NCI-H460 (cell line): Measurements from ENCODE around the gene TRPM5. TPM values are rescaled to one million over a fixed set of nuclear protein-coding genes. Genes with fewer than 3 reads are reported as not detected.
A peak's percentile ranks its signal among the peaks of the same experiment; 100 is the strongest.

Experiments used
- DNase-seq: peaks from one replicate; pipeline ENCODE4 v3.0.0-alpha.2; 2016; ENCODE audit warnings: low read depth; ENCODE audit errors: extremely low read depth
- total RNA-seq: library from RNA; depleted of rRNA; stranded (reverse); fragments of >200 nt; shearing (Covaris generic); gene quantifications from 2 replicates; pipeline ENCODE4 v1.2.3, GENCODE V29; 2014

The TRPM5 gene
- total RNA-seq, 1 experiment from 2014 or later, result not detected

DNA sequence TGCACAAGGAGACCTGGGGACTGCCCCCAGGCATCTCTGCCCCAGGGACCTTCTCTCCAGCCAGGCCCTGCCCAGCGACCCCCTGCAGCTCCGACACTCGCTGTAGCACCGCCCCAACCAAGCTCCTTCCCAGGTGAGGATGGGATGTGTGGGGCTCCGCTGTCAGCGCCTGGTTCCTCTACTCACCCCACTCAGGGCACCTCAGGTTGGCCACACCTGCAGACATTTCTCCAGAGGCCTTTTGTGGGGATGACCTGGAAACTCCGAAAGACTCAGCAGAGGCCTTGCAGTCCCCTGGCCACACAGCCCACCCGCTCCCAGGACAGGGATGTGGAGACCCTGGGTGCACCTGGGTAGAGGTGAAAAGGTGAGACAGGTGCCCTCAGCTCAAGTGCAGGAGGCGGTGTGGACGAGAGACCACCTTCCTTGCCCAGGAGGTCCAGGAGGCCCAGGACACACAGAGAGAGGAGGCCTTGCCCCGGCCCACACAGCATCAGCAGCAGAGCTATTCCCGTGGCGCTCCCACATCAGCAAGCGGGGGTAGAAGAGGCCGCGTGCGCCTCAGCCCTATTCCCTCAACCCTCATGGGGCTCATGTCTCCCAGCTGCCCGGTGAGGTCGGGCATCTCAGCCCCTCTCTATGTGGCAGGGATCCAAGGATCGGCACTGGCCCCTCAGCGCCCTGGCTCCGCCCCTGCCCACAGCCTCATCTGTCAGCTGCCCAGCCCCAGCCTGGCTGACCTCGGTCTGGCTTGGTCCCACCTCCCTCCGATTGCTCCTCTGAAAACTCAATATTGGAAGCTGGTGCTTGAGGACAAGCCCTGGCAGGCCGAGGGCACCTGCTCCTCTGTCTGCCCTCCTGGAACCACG, 20.9 kb downstream of the TRPM5 start:
- DNase-seq, result no peak

DNA sequence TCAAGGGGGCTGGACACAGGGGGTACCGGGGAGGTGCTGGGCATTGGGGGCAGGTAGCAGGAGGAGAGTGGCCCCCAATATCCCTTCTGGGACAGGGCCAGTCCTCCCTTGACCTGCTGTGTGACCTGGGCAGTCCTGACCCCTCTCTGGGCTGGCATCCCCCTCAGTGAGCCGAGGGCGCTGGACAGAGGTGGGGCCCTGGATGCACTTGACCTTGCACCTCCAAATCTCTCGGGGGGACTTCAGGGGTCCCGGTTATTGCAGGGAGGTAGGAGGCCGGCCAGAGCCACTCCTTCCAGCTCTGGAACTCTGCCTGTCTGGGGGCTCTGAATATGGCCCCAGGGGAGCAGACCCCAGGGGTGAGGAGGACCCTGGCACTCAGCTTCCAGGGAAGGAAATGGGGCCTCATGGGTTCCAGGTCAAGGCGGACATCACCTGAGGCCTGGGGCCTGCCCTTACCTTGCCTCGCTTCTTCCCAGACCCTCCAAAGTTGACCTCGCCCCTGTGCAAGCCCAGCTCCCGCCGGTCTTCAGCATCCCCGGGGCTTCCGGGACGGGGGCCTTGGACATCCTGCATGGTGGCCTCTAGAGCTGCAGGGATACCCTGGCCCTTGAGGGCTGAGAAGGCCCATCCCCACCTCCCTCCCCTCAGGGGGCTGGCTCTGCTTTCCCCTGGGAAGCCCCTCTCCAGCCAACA, 21.7 kb downstream of the TRPM5 start:
- DNase-seq, result no peak

DNA sequence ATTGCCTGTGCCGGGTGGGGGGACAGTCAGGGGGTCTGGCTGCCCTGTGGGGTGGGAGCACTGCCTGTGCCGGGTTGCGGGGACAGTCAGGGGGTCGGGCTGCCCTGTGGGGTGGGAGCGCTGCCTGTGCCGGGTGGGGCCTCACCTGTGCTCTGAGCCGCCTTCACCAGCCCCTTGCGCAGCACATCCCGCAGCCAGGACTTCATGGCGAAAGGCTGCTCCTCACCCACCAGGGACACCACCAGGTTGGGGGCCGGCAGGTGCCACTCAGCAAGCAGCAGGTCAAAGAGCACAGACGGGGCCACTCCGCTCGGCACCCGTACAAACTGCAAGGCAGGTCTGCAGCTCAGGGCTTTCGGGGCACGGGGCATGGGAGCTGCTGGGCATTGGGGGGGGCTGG, 22.3 kb downstream of the TRPM5 start:
- DNase-seq, result no peak

DNA sequence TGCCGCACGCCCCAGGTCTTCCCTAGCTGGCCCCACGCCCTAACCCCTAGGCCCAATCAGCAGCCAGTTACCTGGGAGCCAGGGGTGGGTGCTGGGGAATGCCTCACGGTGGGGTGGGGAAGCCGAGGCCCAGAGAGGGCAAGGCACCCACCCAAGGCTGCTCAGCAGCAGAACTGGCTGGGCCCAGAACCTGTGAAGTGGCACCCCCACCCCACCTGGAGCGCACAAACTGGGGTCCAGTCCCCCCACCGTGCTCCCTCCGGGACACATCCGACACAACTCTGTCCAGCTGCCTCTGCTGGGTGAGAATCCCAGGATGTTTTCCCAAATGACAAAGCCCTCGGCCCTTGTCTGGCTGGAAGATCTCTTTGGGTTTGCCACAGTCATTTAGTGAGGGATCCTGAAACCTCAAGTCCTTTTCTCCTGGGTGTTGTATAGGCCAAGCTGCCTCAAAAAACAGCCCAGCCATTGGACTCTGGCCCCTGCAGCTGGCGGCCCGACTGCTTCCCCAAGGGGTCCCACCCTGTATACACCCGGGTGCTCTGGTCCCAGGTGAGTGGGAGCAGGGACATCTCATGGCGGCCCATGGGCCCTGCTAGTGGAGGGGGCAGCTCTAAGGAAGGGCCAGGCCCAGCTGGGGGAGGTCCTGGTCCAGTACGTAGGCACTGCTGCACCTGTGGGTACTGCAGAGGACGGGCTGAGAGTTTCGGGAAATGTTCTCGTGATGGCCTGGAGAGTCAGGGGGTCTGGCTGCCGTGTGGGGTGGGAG, 22.9 kb downstream of the TRPM5 start:
- DNase-seq, result no peak

DNA sequence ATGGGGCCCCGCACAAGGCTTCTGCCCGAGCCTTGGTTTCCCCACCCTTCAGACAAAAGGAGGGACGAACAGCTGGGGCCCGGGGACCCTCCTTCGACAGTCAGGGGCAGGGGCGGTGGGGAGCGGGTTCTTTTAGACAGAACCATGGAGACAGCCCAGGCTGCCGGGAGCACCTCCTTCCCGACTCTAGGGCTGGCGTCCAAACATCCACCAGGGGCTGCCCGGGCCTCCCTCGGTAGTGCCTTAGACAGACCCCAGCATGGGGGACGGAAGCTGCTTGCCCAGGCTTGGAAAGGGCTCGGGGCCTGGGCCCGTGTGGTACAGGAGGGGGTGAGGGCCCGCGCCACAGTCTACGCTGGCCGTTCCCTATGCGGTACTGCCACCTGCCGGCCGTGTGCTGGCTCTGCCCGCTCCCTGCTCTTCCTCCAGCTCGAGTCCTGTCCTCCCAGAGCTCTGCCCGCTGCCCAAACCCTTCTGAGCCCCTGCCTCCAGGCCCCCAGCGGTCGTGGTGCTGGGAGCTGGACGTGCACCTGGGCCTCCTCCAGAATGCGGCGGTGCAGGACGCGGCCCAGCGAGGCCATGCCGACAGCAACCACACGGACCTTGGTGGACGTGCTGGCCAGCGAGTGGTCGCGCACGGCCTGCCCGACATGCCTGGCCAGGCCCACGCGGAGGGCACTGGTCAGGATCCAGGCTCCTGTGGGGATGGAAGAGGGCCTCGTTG, 23.6 kb downstream of the TRPM5 start:
- DNase-seq, result peak; percentile 61

DNA sequence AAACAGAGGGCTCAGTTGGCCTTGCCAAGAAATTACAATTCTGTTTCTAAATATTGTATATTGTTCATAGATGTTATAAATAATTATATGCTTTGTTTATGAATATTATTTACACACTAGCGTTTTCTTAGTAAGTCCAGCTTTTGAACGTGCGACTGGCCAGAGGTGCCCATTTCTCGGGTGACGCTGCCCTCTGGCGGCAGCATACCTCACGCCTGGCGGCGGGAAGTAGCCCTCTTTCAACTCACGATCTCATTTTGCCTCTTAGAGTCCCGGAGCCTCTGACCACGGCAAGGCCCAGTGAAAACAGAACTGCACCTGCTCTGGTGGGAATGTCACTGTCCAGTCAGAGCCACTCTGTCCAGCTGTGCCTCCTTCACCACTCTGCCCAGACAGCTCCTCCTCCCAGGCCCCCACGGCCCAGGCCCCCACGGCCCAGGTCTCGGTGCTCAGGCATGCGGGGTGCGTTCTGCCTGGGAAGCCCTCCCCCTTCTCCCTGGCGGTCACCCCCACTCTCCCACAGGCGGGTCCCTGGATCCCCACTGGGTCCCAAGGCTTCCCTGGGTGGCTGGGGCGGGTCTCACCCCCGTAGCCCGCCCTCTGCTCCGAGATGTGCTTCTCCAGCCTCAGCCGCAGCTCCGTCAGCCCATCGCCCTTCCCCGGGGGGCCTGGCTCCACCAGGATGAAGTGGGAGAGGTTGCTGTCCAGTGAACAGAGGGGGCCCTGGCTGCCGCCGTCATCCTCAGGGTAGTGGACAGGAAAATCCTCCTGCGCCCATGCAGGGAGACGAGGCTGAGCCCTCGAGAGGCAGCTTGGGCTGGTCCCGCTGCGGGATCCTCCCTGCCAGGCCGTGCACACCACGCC, 24.4 kb downstream of the TRPM5 start:
- DNase-seq, result peak; percentile 58

DNA sequence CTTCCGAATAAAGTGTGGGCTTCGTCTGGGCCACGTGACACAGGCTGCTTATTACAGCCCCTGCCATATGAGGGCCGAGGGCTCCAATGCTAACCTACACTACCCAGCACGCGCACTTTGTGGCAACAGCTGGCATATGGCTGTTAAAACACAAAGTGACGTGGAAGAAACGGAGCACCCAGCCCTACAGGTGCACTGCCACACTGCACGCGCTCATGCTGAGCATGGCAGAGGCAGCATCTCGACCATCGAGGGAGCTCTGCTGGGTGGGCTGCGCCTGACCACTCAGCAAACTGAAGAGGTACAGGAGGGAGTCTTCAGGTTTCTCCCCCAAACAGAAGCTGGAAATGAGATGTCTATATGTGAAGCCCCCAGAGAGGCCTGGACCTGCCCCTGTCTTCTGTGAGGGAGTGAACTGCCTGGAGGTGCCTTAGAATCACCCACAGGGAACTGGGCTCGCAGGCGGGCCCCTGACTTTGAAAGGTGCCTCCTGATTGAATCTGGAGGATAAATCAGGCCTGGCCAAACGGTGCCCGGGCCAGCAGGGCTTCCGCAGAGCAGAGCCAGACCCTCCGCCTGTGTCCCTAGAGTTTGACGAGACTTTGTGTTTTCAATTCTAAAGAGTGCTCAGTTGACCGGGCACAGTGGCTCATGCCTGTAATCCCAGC, 25.5 kb downstream of the TRPM5 start:
- DNase-seq, result no peak

DNA sequence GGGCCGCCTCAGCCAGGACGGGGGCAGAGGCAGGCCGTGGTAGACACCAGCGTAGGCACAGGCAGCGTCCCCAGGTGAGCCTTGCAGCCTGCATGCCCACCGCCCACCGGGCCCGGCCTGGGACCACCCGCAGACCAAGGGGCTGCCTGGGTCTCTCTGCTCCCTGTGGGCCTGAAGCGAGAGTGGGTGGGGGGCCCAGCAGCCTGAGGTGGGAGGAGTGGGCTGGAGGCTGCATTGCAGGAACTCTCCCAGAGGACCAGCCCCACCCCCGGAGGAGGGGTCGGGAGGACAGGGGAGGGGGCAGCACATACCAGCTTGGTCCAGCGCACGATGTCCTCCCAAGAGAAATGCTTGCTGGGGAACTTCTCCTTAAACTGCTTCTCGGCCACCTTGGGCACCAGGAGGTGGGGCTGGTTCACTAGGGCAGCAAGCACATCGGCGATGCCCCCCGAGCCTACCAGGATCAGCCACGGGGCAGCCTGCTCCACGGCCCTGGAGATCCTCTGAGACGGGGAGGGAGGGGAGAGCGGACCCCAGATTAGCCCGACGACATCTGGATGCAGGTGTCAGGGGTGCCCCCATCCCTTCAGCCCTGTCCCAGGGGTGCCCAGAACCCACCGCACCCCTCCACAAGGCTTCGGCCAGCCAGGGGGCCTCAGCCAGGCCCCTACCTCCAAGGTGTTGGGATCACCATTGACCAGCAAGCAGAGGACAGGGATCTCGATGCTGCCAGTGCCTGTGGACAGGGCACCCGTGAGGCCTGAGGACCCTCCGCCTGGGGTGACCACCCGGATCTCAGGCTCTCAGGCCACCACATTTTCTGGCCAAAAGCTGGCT, 26.2 kb downstream of the TRPM5 start:
- DNase-seq, result no peak

DNA sequence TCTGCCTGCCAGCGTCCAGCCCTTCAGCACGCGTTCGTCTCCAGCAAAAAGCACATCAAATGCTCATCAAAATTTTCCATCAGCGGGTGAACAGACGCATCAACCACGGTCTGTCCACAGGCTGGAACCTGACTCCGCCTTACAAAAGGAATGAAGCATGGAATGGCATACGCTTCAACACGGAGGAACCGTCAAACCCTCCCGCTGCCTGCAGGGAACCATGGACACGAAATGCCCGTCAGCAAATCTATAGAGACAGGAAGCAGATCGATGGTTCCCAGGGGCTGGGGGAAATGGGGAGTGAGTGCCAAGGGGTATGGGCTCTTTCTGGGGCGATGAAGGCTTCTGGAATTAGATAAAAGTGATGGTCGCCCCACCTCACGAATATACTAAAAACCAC, 27.5 kb downstream of the TRPM5 start:
- no peak for DNase-seq

DNA sequence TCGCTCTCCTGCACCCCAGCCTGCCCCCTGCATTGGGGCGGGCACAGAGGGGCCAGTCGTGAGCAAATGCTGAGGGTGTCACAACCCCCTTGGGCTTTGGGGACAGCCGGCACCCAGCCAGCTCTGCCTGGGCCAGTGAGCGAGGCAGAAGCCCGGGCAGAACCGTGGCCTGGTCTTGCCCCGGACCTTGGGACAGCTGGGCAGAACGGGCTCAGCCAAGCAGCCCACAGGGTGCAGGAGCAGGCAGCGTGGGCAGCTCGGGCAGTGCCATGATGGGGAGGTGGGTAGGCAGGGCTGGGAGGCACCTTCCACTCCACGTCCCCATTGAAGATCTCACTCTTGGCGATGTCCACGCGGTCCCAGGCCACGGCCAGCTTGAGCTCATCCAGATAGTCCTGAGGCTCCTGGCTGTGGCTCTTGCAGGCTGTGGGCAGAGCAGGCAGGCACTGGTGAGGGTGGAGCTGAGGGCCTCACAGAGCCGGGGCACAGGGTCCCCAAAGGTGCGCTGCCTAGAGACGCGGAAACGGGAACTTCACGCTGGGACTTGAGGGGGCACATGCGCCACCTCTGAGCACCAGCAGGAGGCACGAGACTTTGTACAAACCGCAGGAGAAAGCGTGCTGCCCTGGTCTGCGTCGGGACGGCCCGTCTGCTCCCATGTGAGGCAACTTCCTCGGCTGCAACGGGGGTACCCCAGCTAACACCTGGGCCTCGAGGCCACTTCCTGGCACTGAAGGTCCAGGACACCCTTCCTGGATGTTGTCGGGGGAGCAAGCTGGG, 28.5 kb downstream of the TRPM5 start:
- no peak for DNase-seq

DNA sequence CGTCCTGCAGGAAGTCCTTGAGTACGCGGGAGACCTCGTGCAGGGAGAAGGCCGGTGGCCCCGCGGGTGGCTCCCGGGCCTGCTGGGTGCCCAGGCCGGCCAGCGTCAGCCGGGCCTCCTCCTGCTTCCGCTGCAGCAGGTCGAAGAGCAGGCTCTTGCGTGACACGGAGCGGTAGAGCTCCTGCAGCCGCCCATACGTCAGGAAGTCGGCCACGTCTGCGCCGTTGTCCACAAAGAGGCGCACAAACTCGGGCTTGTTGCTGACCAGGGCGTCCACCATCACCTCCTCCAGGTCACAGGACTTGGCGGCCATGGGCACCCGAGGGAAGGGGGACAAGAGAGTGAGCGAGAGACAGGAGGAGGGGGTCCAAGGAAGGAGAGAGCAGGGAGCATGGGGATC, 29.1 kb downstream of the TRPM5 start:
- DNase-seq, result no peak

DNA sequence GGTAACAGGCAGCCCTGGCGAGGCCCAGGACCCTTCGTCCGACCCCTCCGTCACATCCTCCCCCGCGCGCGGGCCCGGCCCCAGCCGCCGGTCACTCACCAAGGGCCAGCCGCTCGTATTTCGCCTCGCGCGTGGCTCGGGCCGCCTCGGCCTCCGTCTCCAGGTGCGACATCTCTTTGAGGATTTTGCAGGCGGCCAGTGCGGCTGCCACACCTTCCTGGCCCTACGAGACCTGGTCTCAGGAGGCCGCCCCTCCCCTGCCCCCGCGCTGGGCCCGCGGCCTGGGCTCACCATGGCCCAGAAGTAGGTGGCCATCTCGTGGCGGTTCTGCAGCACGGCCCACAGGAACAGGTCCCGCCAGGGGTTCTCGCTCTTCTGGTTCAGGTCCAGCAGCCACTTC, 29.7 kb downstream of the TRPM5 start:
- no peak for DNase-seq

DNA sequence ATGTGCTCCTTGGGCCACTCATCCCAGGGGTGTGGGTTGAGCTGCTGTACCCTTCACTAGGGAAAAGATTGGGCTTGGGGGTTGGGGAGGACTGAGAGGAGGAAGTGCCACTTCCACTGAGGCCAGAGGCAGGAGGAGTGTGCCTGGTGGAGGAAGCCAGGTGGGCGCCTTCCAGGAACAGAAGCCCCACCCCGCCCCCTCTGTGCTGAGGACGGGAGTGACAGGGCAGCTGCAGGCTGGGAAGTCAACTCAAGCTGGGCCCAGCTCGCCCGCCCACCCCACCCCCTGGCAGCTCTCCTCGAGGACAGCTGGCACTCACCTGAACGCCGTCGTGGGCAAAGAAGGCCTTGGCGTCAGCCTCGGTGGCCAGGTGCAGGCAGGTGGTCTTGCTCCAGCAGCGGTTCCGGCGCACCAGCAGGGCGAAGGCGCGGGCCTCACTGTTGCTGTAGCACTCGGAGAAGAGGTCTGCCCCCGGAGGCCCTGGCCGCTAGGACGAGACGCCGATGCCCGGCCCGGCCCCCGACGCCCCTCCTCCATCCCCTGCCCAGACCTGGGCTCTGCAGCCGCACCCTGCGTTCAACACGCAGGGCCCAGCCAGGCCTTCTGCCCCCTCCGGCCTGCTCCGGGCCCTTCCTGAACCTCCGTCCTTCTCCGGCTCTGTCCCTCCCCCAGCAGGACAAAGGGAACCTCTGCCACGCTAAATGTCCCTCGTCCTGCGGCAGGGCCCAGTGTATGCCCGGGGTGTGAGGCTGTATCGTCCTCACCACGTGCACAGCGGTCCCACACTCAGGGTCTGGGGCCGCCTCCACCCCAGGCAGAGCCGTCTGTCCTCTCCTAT, 30.4 kb downstream of the TRPM5 start:
- no peak for DNase-seq

DNA sequence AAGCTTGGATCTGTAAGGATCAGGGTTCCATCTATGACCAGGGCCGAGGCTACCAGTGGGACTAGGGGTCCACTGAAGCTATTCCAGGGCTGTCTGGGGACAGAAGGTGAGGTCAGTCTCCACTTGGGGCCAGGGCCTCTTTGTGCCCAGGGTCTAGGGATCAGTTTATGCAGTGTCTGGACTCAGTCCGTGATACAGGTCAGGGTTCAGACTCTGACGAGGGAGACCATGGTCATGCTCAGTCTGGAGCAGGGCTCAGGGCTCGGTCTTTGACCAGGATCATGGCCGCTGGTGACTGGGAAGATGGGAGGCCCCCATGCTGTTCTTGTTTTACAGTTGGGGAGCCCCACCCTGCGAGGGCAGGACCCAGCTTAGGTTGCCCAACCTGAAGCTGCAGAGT, 32.0 kb downstream of the TRPM5 start:
- DNase-seq, result no peak

DNA sequence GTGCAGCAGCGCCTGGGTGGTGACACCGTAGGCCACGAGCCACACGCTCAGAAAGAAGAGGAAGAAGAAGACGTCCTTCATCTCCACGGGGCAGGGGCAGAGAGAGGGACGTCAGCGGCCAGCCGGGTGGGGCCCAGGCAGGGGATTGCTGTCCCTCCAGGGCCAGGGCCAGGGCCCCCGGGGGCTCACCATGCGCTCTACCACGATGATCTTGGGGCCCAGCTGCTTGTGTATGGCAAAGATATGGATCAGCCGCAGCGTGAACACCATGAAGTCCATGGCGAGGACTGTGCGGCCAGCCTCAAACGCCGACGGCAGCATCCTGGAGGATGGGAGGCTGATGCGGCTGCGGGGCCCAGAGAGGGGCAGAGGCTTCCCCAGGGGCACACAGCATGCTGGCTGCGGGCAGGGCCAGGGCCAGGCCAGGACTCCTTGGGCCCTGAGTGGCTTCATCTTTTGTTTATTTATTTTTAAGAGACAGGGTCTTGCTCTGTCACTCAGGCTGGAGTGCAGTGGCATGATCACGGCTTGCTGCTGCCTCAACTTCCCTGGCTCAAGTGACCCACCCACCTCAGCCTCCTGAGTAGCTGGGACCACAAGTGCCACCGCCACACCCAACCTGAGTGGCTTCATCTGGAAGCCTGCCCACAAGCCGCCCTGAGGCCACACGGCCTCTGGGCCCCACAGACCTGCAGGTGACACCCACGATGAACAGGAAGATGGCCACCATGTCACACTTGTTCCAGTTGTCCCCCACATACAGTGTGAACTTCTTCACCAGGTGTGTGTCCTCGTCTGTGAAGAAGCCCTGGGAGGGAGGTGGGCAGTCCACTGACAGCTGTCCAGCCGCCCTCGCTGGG, 32.6 kb downstream of the TRPM5 start:
- no peak for DNase-seq

DNA sequence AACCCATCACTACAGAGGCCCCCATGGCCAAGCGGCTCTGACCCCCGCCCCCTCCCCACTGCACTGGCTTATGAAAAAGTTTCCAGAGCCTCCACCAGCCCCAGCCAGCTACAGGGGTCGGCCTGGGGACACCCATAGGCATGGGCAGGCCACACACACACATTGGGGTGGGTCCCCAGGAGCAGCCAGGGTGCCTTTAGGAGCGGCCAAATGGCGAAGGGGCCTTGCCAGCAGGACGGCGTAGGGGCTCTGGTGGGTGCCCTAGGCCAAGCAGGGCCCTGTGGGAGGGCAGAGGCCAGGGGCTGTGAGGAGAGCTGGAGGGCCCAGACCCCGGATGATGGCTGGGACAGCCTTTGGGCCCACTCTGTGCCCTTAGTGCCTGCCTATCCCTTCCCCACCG, 33.7 kb downstream of the TRPM5 start:
- DNase-seq, result no peak
